ENCODE results near the gene WWOX. TPM values are rescaled to one million over a fixed set of nuclear protein-coding genes. Genes with fewer than 3 reads are reported as not detected.

The WWOX gene
- total and polyA plus RNA-seq, 2 donors (not counting 1 experiment from before 2014, with no cell fraction given), result 10.5 to 42.3 TPM

DNA sequence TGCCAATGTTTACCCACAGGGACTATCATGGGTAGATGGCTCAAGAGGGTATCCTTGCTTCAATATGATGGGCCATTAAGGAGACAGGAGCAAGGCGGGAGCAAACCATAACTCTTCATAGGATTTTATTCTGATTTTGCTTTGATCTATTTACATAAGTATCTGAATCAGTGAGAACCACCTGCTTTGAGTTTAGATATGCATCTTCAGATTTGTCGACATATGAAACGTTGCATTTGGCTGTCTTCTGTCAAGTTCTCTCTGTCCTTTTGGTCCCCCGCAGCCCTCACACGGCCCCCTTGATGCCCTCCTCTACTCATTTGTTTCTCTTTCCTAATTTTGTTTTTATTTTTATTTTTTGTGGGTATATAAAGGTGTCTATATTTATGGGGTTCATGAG, 16.2 kb downstream of the WWOX start:
- WGBS (ENCODE audit: insufficient coverage), result 100% methylated on average over 2 of the region's 5 CpGs
- no peak overlapping the region for H3K4me2 ChIP-seq (replicated peaks; ENCODE audit: low read depth, low read length, poor library complexity, severe bottlenecking)
- H3K9me3 Mint-ChIP-seq (ENCODE audit: insufficient read depth), result no peaks in the 10 kb centered on the region
- H3K4me1 Mint-ChIP-seq, result no peaks in the 10 kb centered on the region
- POLR2A ChIA-PET, result no interaction called here
- intact Hi-C loops (cut with micrococcal nuclease), result no loop called here
- H3K27ac Mint-ChIP-seq, result no peak overlapping the region
- DNase-seq (no peak), ATAC-seq (ENCODE audit: low read depth) (no peak)
- H2AFZ ChIP-seq (ENCODE audit: insufficient read depth, low read depth, low read length, poor library complexity, severe bottlenecking), result no peak overlapping the region
- H3K27me3 ChIP-seq (replicated peaks in 1 of 4; ENCODE audit: control extremely low read depth in 1 of 4, control insufficient read depth in 3 of 4, insufficient read depth in 4 of 4, low read length in 3 of 4), result no peaks in the 10 kb centered on the region
- no peaks in the 10 kb centered on the region for H3K4me1 ChIP-seq (ENCODE audit: control insufficient read depth in 2 of 2, insufficient read depth in 2 of 2, low read length in 2 of 2)
- no peaks in the 10 kb centered on the region for H4K20me1 ChIP-seq (ENCODE audit: control insufficient read depth, insufficient read depth, low read length, poor library complexity, severe bottlenecking)
- no peaks in the 10 kb centered on the region for H3K9me3 ChIP-seq (ENCODE audit: control extremely low read depth in 1 of 3, control insufficient read depth in 2 of 3, insufficient read depth in 1 of 3, low read length in 2 of 3)
- H3K9ac ChIP-seq (ENCODE audit: low read length), result no peak overlapping the region
- no peaks in the 10 kb centered on the region for H3K27me3 Mint-ChIP-seq
- H3K27ac ChIP-seq (ENCODE audit: low read length in 2 of 2), result no peak overlapping the region
- H3K4me3 ChIP-seq (ENCODE audit: control extremely low read depth in 1 of 5, extremely low read depth in 1 of 5, insufficient read depth in 1 of 5, low read depth in 2 of 5, low read length in 4 of 5), result no peak overlapping the region
- no peaks in the 10 kb centered on the region for H3K79me2 ChIP-seq (ENCODE audit: control insufficient read depth, insufficient read depth, low read length)
- no peak overlapping the region for H3K4me3 Mint-ChIP-seq
- TF ChIP-seq, protein P1, sequence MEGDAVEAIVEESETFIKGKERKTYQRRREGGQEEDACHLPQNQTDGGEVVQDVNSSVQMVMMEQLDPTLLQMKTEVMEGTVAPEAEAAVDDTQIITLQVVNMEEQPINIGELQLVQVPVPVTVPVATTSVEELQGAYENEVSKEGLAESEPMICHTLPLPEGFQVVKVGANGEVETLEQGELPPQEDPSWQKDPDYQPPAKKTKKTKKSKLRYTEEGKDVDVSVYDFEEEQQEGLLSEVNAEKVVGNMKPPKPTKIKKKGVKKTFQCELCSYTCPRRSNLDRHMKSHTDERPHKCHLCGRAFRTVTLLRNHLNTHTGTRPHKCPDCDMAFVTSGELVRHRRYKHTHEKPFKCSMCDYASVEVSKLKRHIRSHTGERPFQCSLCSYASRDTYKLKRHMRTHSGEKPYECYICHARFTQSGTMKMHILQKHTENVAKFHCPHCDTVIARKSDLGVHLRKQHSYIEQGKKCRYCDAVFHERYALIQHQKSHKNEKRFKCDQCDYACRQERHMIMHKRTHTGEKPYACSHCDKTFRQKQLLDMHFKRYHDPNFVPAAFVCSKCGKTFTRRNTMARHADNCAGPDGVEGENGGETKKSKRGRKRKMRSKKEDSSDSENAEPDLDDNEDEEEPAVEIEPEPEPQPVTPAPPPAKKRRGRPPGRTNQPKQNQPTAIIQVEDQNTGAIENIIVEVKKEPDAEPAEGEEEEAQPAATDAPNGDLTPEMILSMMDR (IDR thresholded peaks at IDR 0.05), result no peak
- no peak for TF ChIP-seq EZH2 (IDR thresholded peaks at IDR 0.05; ENCODE audit: borderline replicate concordance, insufficient read depth, low read depth, low read length, poor library complexity, severe bottlenecking)
- peaks cover 4 to 18% of the 10 kb centered on the region in 2 experiments for H3K36me3 ChIP-seq (replicated peaks in 1 of 2; ENCODE audit: control extremely low read depth in 1 of 2, control insufficient read depth in 1 of 2, extremely low read depth in 1 of 2, insufficient read depth in 2 of 2, low read length in 1 of 2)
- CTCF ChIA-PET, result interaction anchor here (1.1 kb wide), 1 partner anchor 16 kb away, joined by 4 read pairs; the partner anchor contains the start of gene WWOX

DNA sequence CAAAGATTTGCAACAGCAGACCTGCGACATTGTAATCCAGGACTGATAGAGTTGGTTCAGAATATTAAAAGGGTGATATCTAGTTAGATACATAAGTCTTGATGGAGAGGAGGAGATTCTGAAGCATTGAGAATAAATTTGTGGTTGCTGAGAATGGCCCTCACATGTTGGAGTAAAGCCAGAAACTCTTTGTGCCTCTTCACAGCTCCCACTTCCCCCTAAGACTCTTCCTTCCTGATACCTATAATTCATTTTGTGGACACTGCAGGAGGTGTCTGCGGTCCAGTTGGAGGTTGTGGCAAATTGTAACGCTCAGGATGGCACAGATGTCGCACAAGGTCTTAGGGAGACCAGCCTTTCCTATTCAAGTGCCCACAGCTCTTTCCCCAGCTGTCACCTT, 17.5 kb downstream of the WWOX start:
- H3K27ac Mint-ChIP-seq, result no peak overlapping the region
- TF ChIP-seq, protein P1 (IDR thresholded peaks at IDR 0.05), result no peak
- TF ChIP-seq EZH2 (IDR thresholded peaks at IDR 0.05; ENCODE audit: borderline replicate concordance, insufficient read depth, low read depth, low read length, poor library complexity, severe bottlenecking), result no peak
- no peaks in the 10 kb centered on the region for H3K79me2 ChIP-seq (ENCODE audit: control insufficient read depth, insufficient read depth, low read length)
- H3K36me3 ChIP-seq (replicated peaks in 1 of 2; ENCODE audit: control extremely low read depth in 1 of 2, control insufficient read depth in 1 of 2, extremely low read depth in 1 of 2, insufficient read depth in 2 of 2, low read length in 1 of 2), result peaks cover 3 to 18% of the 10 kb centered on the region in 2 experiments
- H3K4me3 ChIP-seq (ENCODE audit: control extremely low read depth in 1 of 5, extremely low read depth in 1 of 5, insufficient read depth in 1 of 5, low read depth in 2 of 5, low read length in 4 of 5), result no peak overlapping the region
- no peak overlapping the region for H3K27ac ChIP-seq (ENCODE audit: low read length in 2 of 2)
- DNase-seq (no peak), ATAC-seq (ENCODE audit: low read depth) (no peak)
- H3K9me3 Mint-ChIP-seq (ENCODE audit: insufficient read depth), result no peaks in the 10 kb centered on the region
- no peak overlapping the region for H3K4me3 Mint-ChIP-seq
- no peaks in the 10 kb centered on the region for H3K9me3 ChIP-seq (ENCODE audit: control extremely low read depth in 1 of 3, control insufficient read depth in 2 of 3, insufficient read depth in 1 of 3, low read length in 2 of 3)
- no peak overlapping the region for H3K9ac ChIP-seq (ENCODE audit: low read length)
- ChIA-PET POLR2A (no interaction called here), CTCF (interaction anchor here (1.0 kb wide), 1 partner anchor 10 kb away, joined by 3 read pairs; no protein-coding TSS in a partner anchor)
- H3K4me2 ChIP-seq (replicated peaks; ENCODE audit: low read depth, low read length, poor library complexity, severe bottlenecking), result no peak overlapping the region
- no peaks in the 10 kb centered on the region for H3K4me1 ChIP-seq (ENCODE audit: control insufficient read depth in 2 of 2, insufficient read depth in 2 of 2, low read length in 2 of 2)
- no peaks in the 10 kb centered on the region for H3K4me1 Mint-ChIP-seq
- intact Hi-C loops (cut with micrococcal nuclease), result no loop called here
- no peaks in the 10 kb centered on the region for H3K27me3 Mint-ChIP-seq
- H3K27me3 ChIP-seq (replicated peaks in 1 of 4; ENCODE audit: control extremely low read depth in 1 of 4, control insufficient read depth in 3 of 4, insufficient read depth in 4 of 4, low read length in 3 of 4), result no peaks in the 10 kb centered on the region
- 53% methylated on average over 2 of the region's 4 CpGs for WGBS (ENCODE audit: insufficient coverage)
- no peaks in the 10 kb centered on the region for H4K20me1 ChIP-seq (ENCODE audit: control insufficient read depth, insufficient read depth, low read length, poor library complexity, severe bottlenecking)
- no peak overlapping the region for H2AFZ ChIP-seq (ENCODE audit: insufficient read depth, low read depth, low read length, poor library complexity, severe bottlenecking)
